ENCODE measurements around the gene STK24. TPM values are rescaled to one million over a fixed set of nuclear protein-coding genes. Genes with fewer than 3 reads are reported as not detected.

Gene STK24
- total and polyA plus RNA-seq, 10 of the 15 experiments (the other 5 are each of a cell fraction or from before 2014, with no cell fraction given) = 7.5 to 115 (median 52.9) TPM

DNA sequence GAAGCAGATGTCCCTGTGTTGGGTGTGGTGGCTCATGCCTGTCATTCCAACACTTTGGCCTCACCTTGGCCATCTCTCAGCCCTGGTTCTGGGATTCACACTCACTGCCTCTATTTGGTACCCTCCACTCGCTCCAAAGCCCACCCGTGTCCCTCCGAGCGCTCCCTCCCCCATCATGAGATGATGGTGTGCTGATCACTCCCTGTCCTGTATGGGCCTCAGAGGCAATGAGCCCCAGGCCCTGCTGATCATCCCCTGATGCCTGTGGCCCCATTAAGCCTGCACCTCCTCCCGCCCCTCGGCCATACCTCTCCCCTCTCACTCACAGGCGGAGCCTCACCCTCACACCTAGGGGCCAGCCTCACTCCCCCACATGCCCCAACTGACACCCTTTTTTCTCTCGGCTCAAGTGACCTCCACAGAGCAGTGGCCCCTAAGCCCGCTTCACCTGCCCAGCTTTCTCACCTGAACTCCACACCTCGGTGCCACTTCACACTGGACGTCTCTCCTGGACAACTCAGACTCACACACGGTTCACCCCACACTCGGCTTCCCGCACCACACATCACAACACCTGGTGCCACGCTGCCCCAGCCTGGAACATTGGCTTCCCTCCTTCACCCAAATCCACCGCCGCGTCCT lies 114.5 kb downstream of the STK24 start:
- no TSS peak for BruUV-seq (replicated peaks)
- SMC1A ChIA-PET (ENCODE audit: uncharacterized antibody, unreplicated experiment) = no interaction called here
- Histone ChIP-seq H3K4me3 (no peak overlapping the region), H3K4me1 (ENCODE audit: control insufficient read depth, insufficient read depth, low read length) (no peaks in the 10 kb centered on the region), H3K27ac (ENCODE audit: control insufficient read depth, insufficient read depth) (no peak overlapping the region), H3K9me3 (replicated peaks; ENCODE audit: control insufficient read depth, insufficient read depth, low read length) (no peaks in the 10 kb centered on the region), H4K20me1 (ENCODE audit: control insufficient read depth, insufficient read depth) (no peaks in the 10 kb centered on the region; the same call in 1 of the 2 replicates), H2AFZ (ENCODE audit: control insufficient read depth, low read depth, low read length) (no peak overlapping the region), H3K4me2 (ENCODE audit: control insufficient read depth, insufficient read depth) (no peak overlapping the region), H3K36me3 (ENCODE audit: control insufficient read depth in 2 of 2, insufficient read depth in 2 of 2, low read length in 1 of 2) (peaks cover 33% of the 10 kb centered on the region in 2 experiments), H3K9ac (ENCODE audit: control insufficient read depth, insufficient read depth, low read length) (no peak overlapping the region), H3K27me3 (replicated peaks in 1 of 2; ENCODE audit: control insufficient read depth in 2 of 2, insufficient read depth in 2 of 2, low read length in 1 of 2) (no peaks in the 10 kb centered on the region), H3K79me2 (ENCODE audit: control insufficient read depth, insufficient read depth, low read length) (no peaks in the 10 kb centered on the region)
- CTCF ChIA-PET = no interaction called here
- 94% methylated on average over 18 of the region's 18 CpGs for WGBS (ENCODE audit: insufficient coverage, insufficient replicate concordance, low lambda C conversion rate, missing lambda C conversion rate)
- TF ChIP-seq PML (IDR thresholded peaks at IDR 0.05; ENCODE audit: low read length) (no peak), SP1 (IDR thresholded peaks at IDR 0.05; ENCODE audit: low read depth, low read length) (no peak), POU2F2 (IDR thresholded peaks at IDR 0.05; ENCODE audit: borderline replicate concordance, low read depth, low read length) (no peak), RFX5 (IDR thresholded peaks at IDR 0.05; ENCODE audit: low read depth, low read length) (no peak)
- in situ Hi-C loops (cut with MboI) = no loop called here
- DNase-seq (ENCODE audit: low read depth, low spot score) (no peak), ATAC-seq (no peak), FAIRE-seq (no peak)
- POLR2A ChIA-PET = interaction anchor here (0.5 kb wide), 1 partner anchor 25 kb away, joined by 5 read pairs; no protein-coding TSS in a partner anchor
- RAD21 ChIA-PET (ENCODE audit: unreplicated experiment) = no interaction called here
- intact Hi-C loops (cut with micrococcal nuclease; ENCODE audit: unreplicated experiment) = no loop called here

GRCh38 chr13:98461486-98462240 lies 115.2 kb downstream of the STK24 start:
- Histone ChIP-seq H3K27ac (ENCODE audit: control insufficient read depth, insufficient read depth) (no peak overlapping the region), H2AFZ (ENCODE audit: control insufficient read depth, low read depth, low read length) (no peak overlapping the region), H3K4me3 (no peak overlapping the region), H3K79me2 (ENCODE audit: control insufficient read depth, insufficient read depth, low read length) (no peaks in the 10 kb centered on the region), H3K27me3 (replicated peaks in 1 of 2; ENCODE audit: control insufficient read depth in 2 of 2, insufficient read depth in 2 of 2, low read length in 1 of 2) (no peaks in the 10 kb centered on the region), H3K4me2 (ENCODE audit: control insufficient read depth, insufficient read depth) (no peak overlapping the region), H4K20me1 (ENCODE audit: control insufficient read depth, insufficient read depth) (no peaks in the 10 kb centered on the region), H3K36me3 (ENCODE audit: control insufficient read depth in 2 of 2, insufficient read depth in 2 of 2, low read length in 1 of 2) (peaks cover 32 to 35% of the 10 kb centered on the region in 2 experiments), H3K9ac (ENCODE audit: control insufficient read depth, insufficient read depth, low read length) (no peak overlapping the region), H3K4me1 (ENCODE audit: control insufficient read depth, insufficient read depth, low read length) (no peaks in the 10 kb centered on the region), H3K9me3 (replicated peaks; ENCODE audit: control insufficient read depth, insufficient read depth, low read length) (no peaks in the 10 kb centered on the region)
- ATAC-seq = no peak
- no peak for FAIRE-seq
- RAD21 ChIA-PET (ENCODE audit: unreplicated experiment) = interaction anchor here (0.7 kb wide), 1 partner anchor 12 kb away, joined by 3 read pairs; no protein-coding TSS in a partner anchor
- intact Hi-C loops (cut with micrococcal nuclease; ENCODE audit: unreplicated experiment) (no loop called here), in situ Hi-C loops (cut with MboI) (no loop called here)
- 81% methylated on average over 16 of the region's 16 CpGs for WGBS (ENCODE audit: insufficient coverage, insufficient replicate concordance, low lambda C conversion rate, missing lambda C conversion rate)
- no peak for DNase-seq (ENCODE audit: low read depth, low spot score)
- no TSS peak for BruUV-seq (replicated peaks)
- CTCF ChIA-PET = no interaction called here
- POLR2A ChIA-PET = no interaction called here
- SMC1A ChIA-PET (ENCODE audit: uncharacterized antibody, unreplicated experiment) = no interaction called here
- TF ChIP-seq ZBTB11 (CRISPR knock-in tag; IDR thresholded peaks at IDR 0.05) (no peak), NR2C1 (IDR thresholded peaks at IDR 0.05) (no peak), GABPA (IDR thresholded peaks at IDR 0.05; ENCODE audit: low read depth) (no peak)
- TF ChIP-seq, protein P1, sequence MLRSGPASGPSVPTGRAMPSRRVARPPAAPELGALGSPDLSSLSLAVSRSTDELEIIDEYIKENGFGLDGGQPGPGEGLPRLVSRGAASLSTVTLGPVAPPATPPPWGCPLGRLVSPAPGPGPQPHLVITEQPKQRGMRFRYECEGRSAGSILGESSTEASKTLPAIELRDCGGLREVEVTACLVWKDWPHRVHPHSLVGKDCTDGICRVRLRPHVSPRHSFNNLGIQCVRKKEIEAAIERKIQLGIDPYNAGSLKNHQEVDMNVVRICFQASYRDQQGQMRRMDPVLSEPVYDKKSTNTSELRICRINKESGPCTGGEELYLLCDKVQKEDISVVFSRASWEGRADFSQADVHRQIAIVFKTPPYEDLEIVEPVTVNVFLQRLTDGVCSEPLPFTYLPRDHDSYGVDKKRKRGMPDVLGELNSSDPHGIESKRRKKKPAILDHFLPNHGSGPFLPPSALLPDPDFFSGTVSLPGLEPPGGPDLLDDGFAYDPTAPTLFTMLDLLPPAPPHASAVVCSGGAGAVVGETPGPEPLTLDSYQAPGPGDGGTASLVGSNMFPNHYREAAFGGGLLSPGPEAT (IDR thresholded peaks at IDR 0.05; ENCODE audit: low read depth) = no peak
